GM12892 (cell line): ENCODE data around the gene POPDC2.

Experiments used
- DNase-seq: peaks from one replicate; pipeline ENCODE4 v3.0.0; 2011; ENCODE audit not compliant: insufficient read length
- FAIRE-seq: peaks from 2 replicates; lab custom pipeline; 2011; peaks lifted over from hg19 to GRCh38; lab: Jason Lieb, UNC
- POLR2A ChIP-seq: IDR thresholded peaks from 2 replicates; pipeline ENCODE4 v1.6.1; 2011; ENCODE audit warnings: low read depth, low read length, control low read depth
- POLR2AphosphoS5 ChIP-seq: IDR thresholded peaks from 2 replicates; pipeline ENCODE4 v1.6.1; 2011; ENCODE audit warnings: low read depth, low read length, control low read depth
- TAF1 ChIP-seq: IDR thresholded peaks from 2 replicates; pipeline ENCODE4 v1.6.1; 2011; ENCODE audit warnings: low read depth, mild to moderate bottlenecking, control low read depth, low read length, borderline replicate concordance

POPDC2 gene

GRCh38 chr3:119625451-119626153 is 34.8 kb downstream of the POPDC2 start:
- DNase-seq (no peak), FAIRE-seq (no peak)
- TF ChIP-seq POLR2A (no peak), POLR2AphosphoS5 (no peak), TAF1 (no peak)

- no peak for FAIRE-seq
- no peak for DNase-seq
- TF ChIP-seq POLR2A (no peak), TAF1 (no peak), POLR2AphosphoS5 (no peak)
These were observed 36.2 kb downstream of the POPDC2 start for GRCh38 chr3:119624002-119624720.

- TF ChIP-seq TAF1 (no peak), POLR2AphosphoS5 (no peak)
- FAIRE-seq, result no peak
- DNase-seq, result no peak
These were observed 39.5 kb downstream of the POPDC2 start for GRCh38 chr3:119620899-119621298.

GRCh38 chr3:119619094-119619493 is 41.3 kb downstream of the POPDC2 start:
- peak; percentile 78 for FAIRE-seq
- no peak for TF ChIP-seq TAF1
- TF ChIP-seq POLR2A, result no peak
- TF ChIP-seq POLR2AphosphoS5, result no peak
- DNase-seq, result no peak

- no peak for DNase-seq
- FAIRE-seq, result no peak
- no peak for TF ChIP-seq POLR2AphosphoS5
- TF ChIP-seq POLR2A, result no peak
- no peak for TF ChIP-seq TAF1
These were observed 44.3 kb downstream of the POPDC2 start for GRCh38 chr3:119616056-119616455.

- DNase-seq, result no peak
- FAIRE-seq, result no peak
- TF ChIP-seq POLR2A (no peak), POLR2AphosphoS5 (no peak), TAF1 (no peak)
These were observed 46.5 kb downstream of the POPDC2 start for GRCh38 chr3:119613872-119614271.

GRCh38 chr3:119613201-119613600 is 47.2 kb downstream of the POPDC2 start:
- FAIRE-seq (no peak), DNase-seq (no peak)
- TF ChIP-seq POLR2A (no peak), TAF1 (no peak), POLR2AphosphoS5 (no peak)

GRCh38 chr3:119611664-119612063 is 48.7 kb downstream of the POPDC2 start:
- FAIRE-seq (peak; percentile 21), DNase-seq (no peak)
- TF ChIP-seq TAF1 (no peak), POLR2AphosphoS5 (no peak), POLR2A (no peak)

GRCh38 chr3:119609301-119609700 is 51.1 kb downstream of the POPDC2 start:
- FAIRE-seq (no peak), DNase-seq (no peak)
- TF ChIP-seq POLR2AphosphoS5 (no peak), POLR2A (no peak), TAF1 (no peak)

GRCh38 chr3:119608405-119609000 is 51.9 kb downstream of the POPDC2 start:
- no peak for FAIRE-seq
- no peak for TF ChIP-seq POLR2A
- no peak for TF ChIP-seq TAF1
- no peak for TF ChIP-seq POLR2AphosphoS5
- DNase-seq, result no peak

GRCh38 chr3:119604878-119605277 is 55.5 kb downstream of the POPDC2 start:
- no peak for TF ChIP-seq POLR2AphosphoS5
- no peak for TF ChIP-seq POLR2A
- TF ChIP-seq TAF1, result no peak
- FAIRE-seq (no peak), DNase-seq (no peak)

GRCh38 chr3:119602676-119603075 is 57.7 kb downstream of the POPDC2 start:
- FAIRE-seq (peak; percentile 88), DNase-seq (no peak)
- TF ChIP-seq POLR2AphosphoS5 (no peak), POLR2A (no peak), TAF1 (no peak)
